H9 (cell line): ENCODE measurements around the gene ICE2. TPM values are rescaled to one million over a fixed set of nuclear protein-coding genes. Genes with fewer than 3 reads are reported as not detected.
A peak's percentile ranks its signal among the peaks of the same experiment; 100 is the strongest.

Experiments used
- DNase-seq: peaks from one replicate; pipeline ENCODE4 v3.0.0-alpha.2; 2017
- H2AFZ ChIP-seq: one replicate; pipeline ENCODE4 v1.6.1; 2013; ENCODE audit warnings: mild to moderate bottlenecking, low read length, control low read depth, moderate library complexity
- H2AK5ac ChIP-seq: 2 replicates; pipeline ENCODE4 v1.6.1; 2013; ENCODE audit warnings: low read length, control low read depth, mixed read lengths; ENCODE audit not compliant: insufficient read length
- H2BK120ac ChIP-seq: one replicate; pipeline ENCODE4 v1.6.1; 2013; ENCODE audit warnings: low read depth, mild to moderate bottlenecking, low read length, control low read depth, inconsistent platforms; ENCODE audit not compliant: poor library complexity, severe bottlenecking
- H2BK12ac ChIP-seq: 2 replicates; pipeline ENCODE4 v1.6.1; 2013; ENCODE audit warnings: low read length, control low read depth, mixed read lengths, low read depth; ENCODE audit not compliant: insufficient read length
- H2BK15ac ChIP-seq: 2 replicates; pipeline ENCODE4 v1.6.1; 2013; ENCODE audit warnings: low read depth, low read length, control low read depth
- H2BK20ac ChIP-seq: one replicate; pipeline ENCODE4 v1.6.1; 2013; ENCODE audit warnings: low read depth, mild to moderate bottlenecking, low read length, control low read depth, inconsistent platforms; ENCODE audit not compliant: poor library complexity, severe bottlenecking
- H2BK5ac ChIP-seq: 2 replicates; pipeline ENCODE4 v1.6.1; 2013; ENCODE audit warnings: low read length, control low read depth, mixed read lengths; ENCODE audit not compliant: insufficient read length
- H3K14ac ChIP-seq: 2 replicates; pipeline ENCODE4 v1.6.1; 2013; ENCODE audit warnings: low read length, control low read depth; ENCODE audit not compliant: insufficient read depth
- H3K18ac ChIP-seq: 2 replicates; pipeline ENCODE4 v1.6.1; 2013; ENCODE audit warnings: low read depth, mild to moderate bottlenecking, mixed read lengths, low read length, control low read depth; ENCODE audit not compliant: insufficient read length
- H3K23ac ChIP-seq: 2 replicates; pipeline ENCODE4 v1.6.1; 2013; ENCODE audit warnings: low read length, control low read depth, mixed read lengths, low read depth; ENCODE audit not compliant: insufficient read length
- H3K23me2 ChIP-seq: 2 replicates; pipeline ENCODE4 v1.6.1; 2013; ENCODE audit warnings: low read depth, mild to moderate bottlenecking, mixed read lengths, low read length, control low read depth; ENCODE audit not compliant: insufficient read length, poor library complexity, severe bottlenecking
- H3K27ac ChIP-seq: 2 replicates; pipeline ENCODE4 v1.5.1; 2013; ENCODE audit warnings: low read length, control low read depth, mixed read lengths, low read depth; ENCODE audit not compliant: insufficient read length
- H3K27me3 ChIP-seq: 2 replicates; pipeline ENCODE4 v1.6.1; 2013; ENCODE audit warnings: low read length, control low read depth, inconsistent platforms; ENCODE audit not compliant: insufficient read depth
- H3K4ac ChIP-seq: 2 replicates; pipeline ENCODE4 v1.6.1; 2013; ENCODE audit warnings: low read depth, mild to moderate bottlenecking, control low read depth, inconsistent platforms, low read length, moderate library complexity
- H3K4me1 ChIP-seq: 2 replicates; pipeline ENCODE4 v1.6.1; 2013; ENCODE audit warnings: low read length, control low read depth, inconsistent platforms; ENCODE audit not compliant: insufficient read depth
- H3K4me2 ChIP-seq: 2 replicates; pipeline ENCODE4 v1.6.1; 2013; ENCODE audit warnings: low read length, control low read depth, mixed read lengths; ENCODE audit not compliant: insufficient read length, insufficient read depth
- H3K56ac ChIP-seq: 2 replicates; pipeline ENCODE4 v1.6.1; 2013; ENCODE audit warnings: low read depth, mild to moderate bottlenecking, mixed read lengths, low read length, control low read depth; ENCODE audit not compliant: insufficient read length
- H3K79me1 ChIP-seq: 2 replicates; pipeline ENCODE4 v1.6.1; 2013; ENCODE audit warnings: low read depth, mild to moderate bottlenecking, moderate library complexity, low read length, control low read depth, inconsistent platforms; ENCODE audit not compliant: insufficient read depth, poor library complexity, severe bottlenecking
- H3K79me2 ChIP-seq: 2 replicates; pipeline ENCODE4 v1.6.1; 2013; ENCODE audit warnings: low read length, control low read depth, inconsistent platforms; ENCODE audit not compliant: insufficient read depth
- H3K9ac ChIP-seq: 2 replicates; pipeline ENCODE4 v1.6.1; 2013; ENCODE audit warnings: low read length, control low read depth, mixed read lengths; ENCODE audit not compliant: insufficient read length; ENCODE audit errors: extremely low read depth
- H3K9me3 ChIP-seq: one replicate; pipeline ENCODE4 v1.6.1; 2013; ENCODE audit warnings: low read depth, low read length, inconsistent platforms; ENCODE audit not compliant: control insufficient read depth
- H3T11ph ChIP-seq: one replicate; pipeline ENCODE4 v1.6.1; 2013; ENCODE audit warnings: mild to moderate bottlenecking, low read length, control low read depth, inconsistent platforms
- H4K20me1 ChIP-seq: one replicate; pipeline ENCODE4 v1.6.1; 2013; ENCODE audit not compliant: control insufficient read depth, insufficient read length, insufficient read depth
- H4K5ac ChIP-seq: 2 replicates; pipeline ENCODE4 v1.6.1; 2013; ENCODE audit warnings: low read depth, mild to moderate bottlenecking, mixed read lengths, low read length, control low read depth; ENCODE audit not compliant: insufficient read length
- H4K8ac ChIP-seq: replicated peaks from 2 replicates; pipeline ENCODE4 v1.6.1; 2013; ENCODE audit warnings: low read length, control low read depth, mixed read lengths, low read depth; ENCODE audit not compliant: insufficient read length
- H4K91ac ChIP-seq: 2 replicates; pipeline ENCODE4 v1.6.1; 2013; ENCODE audit warnings: low read depth, mild to moderate bottlenecking, moderate library complexity, mixed read lengths, low read length, control low read depth; ENCODE audit not compliant: insufficient read length
- H3K27ac Mint-ChIP-seq, 3 experiments: 2 replicates in 2 of 3; 3 replicates in 1 of 3; pipeline ENCODE4 v1.8.0; 2020 to 2021; ENCODE audit warnings: mixed read lengths in 3 of 3, mild to moderate bottlenecking in 1 of 3, moderate library complexity in 1 of 3
- H3K27me3 Mint-ChIP-seq: 2 replicates; pipeline ENCODE4 v1.8.0; 2021; ENCODE audit warnings: low read depth, mild to moderate bottlenecking, moderate library complexity, mixed read lengths
- H3K36me3 Mint-ChIP-seq, 3 experiments: 2 replicates in 2 of 3; 3 replicates in 1 of 3; pipeline ENCODE4 v1.8.0; 2020 to 2021; ENCODE audit warnings: low read depth in 3 of 3, mixed read lengths in 3 of 3; ENCODE audit not compliant: insufficient read depth in 1 of 3
- H3K4me1 Mint-ChIP-seq, 2 experiments: 2 replicates each; pipeline ENCODE4 v1.8.0; 2020; ENCODE audit warnings: mixed read lengths in 2 of 2
- H3K4me3 Mint-ChIP-seq, 2 experiments: 2 replicates in 1 of 2; 3 replicates in 1 of 2; pipeline ENCODE4 v1.8.0; 2020 to 2021; ENCODE audit warnings: mild to moderate bottlenecking in 2 of 2, mixed read lengths in 2 of 2, moderate library complexity in 1 of 2
- H3K9me3 Mint-ChIP-seq, 2 experiments: 2 replicates in 1 of 2; 3 replicates in 1 of 2; pipeline ENCODE4 v1.8.0; 2020; ENCODE audit warnings: mild to moderate bottlenecking in 2 of 2, mixed read lengths in 2 of 2, moderate library complexity in 1 of 2
- CTCF ChIP-seq: fragments of 200-600 bp; sonication (generic); conservative IDR thresholded peaks from 3 replicates; pipeline ENCODE4 v1.8.0; 2021; ENCODE audit warnings: antibody characterized with exemption, mild to moderate bottlenecking
- WGBS: extraction: QIAGEN DNeasy Blood & Tissue Kit; methylation state at CpG from one replicate; pipeline ENCODE4 v1.1.7; 2013; ENCODE audit warnings: missing lambda C conversion rate, low lambda C conversion rate, mixed read lengths; ENCODE audit not compliant: insufficient read length; ENCODE audit errors: extremely low coverage; 5-methylcytosine and 5-hydroxymethylcytosine counted together
- total RNA-seq: library from RNA; stranded (reverse); gene quantifications from 2 replicates; pipeline ENCODE4 v1.2.1, GENCODE V29; 2021

Gene ICE2
- total RNA-seq, 1 experiment from 2014 or later, result 76.3 TPM

- no peak overlapping the region for H2BK5ac ChIP-seq
- no peak overlapping the region for H3K4me2 ChIP-seq
- no peak overlapping the region for H2AK5ac ChIP-seq
- no peaks in the 10 kb centered on the region for H3K79me1 ChIP-seq
- no peak overlapping the region for H2BK15ac ChIP-seq
- Mint-ChIP-seq H3K27me3 (no peaks in the 10 kb centered on the region), H3K36me3 (peaks cover 0 to 35% (median 31%) of the 10 kb centered on the region in 3 experiments; a peak in 5 of 7 replicates), H3K4me1 (no peaks in the 10 kb centered on the region), H3K4me3 (no peak overlapping the region), H3K9me3 (no peaks in the 10 kb centered on the region), H3K27ac (peak overlapping the region in 1 of 3 experiments; percentile 52; a peak in 1 of 7 replicates)
- H2BK120ac ChIP-seq, result no peak overlapping the region
- no peak overlapping the region for H3K18ac ChIP-seq
- no peak for DNase-seq
- no peak overlapping the region for H2AFZ ChIP-seq
- no peak overlapping the region for H3K9ac ChIP-seq
- TF ChIP-seq CTCF, result no peak
- H3K23me2 ChIP-seq, result no peaks in the 10 kb centered on the region
- no peak overlapping the region for H2BK20ac ChIP-seq
- H3K27me3 ChIP-seq, result no peaks in the 10 kb centered on the region
- H4K8ac ChIP-seq, result no peak overlapping the region
- H2BK12ac ChIP-seq, result no peak overlapping the region
- H3T11ph ChIP-seq, result no peak overlapping the region
- WGBS, result no CpG with 5 or more reads among the region's 3 CpGs
- no peak overlapping the region for H3K56ac ChIP-seq
- H3K79me2 ChIP-seq, result no peaks in the 10 kb centered on the region
- no peak overlapping the region for H3K23ac ChIP-seq
- H4K5ac ChIP-seq, result no peak overlapping the region
- H3K9me3 ChIP-seq, result no peaks in the 10 kb centered on the region
- H3K27ac ChIP-seq, result no peak overlapping the region
- H3K14ac ChIP-seq, result no peak overlapping the region
- H3K4me1 ChIP-seq, result no peaks in the 10 kb centered on the region
- H3K4ac ChIP-seq, result no peak overlapping the region
- no peak overlapping the region for H4K91ac ChIP-seq
- no peaks in the 10 kb centered on the region for H4K20me1 ChIP-seq
Observed at GRCh38 chr15:60442763-60443162, 36.2 kb downstream of the ICE2 start.
